ENCODE results near the gene ZFP92.

ZFP92 gene

DNA sequence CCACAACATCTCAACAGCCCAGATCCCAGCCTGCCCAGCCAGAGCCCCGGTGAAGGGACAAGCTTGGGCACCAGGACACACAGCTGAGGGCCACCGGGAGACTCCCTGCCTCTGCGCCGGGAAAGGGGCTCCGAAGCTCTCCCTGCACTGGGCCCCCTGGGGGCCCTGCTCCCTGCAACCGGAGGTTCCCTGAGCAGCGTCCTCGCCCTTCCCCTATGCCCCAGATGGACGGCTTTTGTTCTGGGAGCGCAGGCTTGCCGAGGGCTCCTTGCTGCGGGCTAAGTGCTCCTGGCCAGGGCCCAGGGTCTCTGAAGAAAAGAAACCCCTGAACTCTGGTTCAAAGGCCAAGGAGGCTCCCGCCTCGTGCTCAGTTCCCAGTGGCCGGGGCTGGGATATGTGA is 899 bp upstream of the ZFP92 start:
- no peak for DNase-seq (ENCODE audit: low read depth)
- TF ChIP-seq, protein P1, sequence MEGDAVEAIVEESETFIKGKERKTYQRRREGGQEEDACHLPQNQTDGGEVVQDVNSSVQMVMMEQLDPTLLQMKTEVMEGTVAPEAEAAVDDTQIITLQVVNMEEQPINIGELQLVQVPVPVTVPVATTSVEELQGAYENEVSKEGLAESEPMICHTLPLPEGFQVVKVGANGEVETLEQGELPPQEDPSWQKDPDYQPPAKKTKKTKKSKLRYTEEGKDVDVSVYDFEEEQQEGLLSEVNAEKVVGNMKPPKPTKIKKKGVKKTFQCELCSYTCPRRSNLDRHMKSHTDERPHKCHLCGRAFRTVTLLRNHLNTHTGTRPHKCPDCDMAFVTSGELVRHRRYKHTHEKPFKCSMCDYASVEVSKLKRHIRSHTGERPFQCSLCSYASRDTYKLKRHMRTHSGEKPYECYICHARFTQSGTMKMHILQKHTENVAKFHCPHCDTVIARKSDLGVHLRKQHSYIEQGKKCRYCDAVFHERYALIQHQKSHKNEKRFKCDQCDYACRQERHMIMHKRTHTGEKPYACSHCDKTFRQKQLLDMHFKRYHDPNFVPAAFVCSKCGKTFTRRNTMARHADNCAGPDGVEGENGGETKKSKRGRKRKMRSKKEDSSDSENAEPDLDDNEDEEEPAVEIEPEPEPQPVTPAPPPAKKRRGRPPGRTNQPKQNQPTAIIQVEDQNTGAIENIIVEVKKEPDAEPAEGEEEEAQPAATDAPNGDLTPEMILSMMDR (IDR thresholded peaks at IDR 0.05; ENCODE audit: insufficient read depth, low read depth, low read length, missing control alignments), result no peak
- H3K4me3 ChIP-seq (ENCODE audit: low read depth, low read length), result no peak overlapping the region

DNA sequence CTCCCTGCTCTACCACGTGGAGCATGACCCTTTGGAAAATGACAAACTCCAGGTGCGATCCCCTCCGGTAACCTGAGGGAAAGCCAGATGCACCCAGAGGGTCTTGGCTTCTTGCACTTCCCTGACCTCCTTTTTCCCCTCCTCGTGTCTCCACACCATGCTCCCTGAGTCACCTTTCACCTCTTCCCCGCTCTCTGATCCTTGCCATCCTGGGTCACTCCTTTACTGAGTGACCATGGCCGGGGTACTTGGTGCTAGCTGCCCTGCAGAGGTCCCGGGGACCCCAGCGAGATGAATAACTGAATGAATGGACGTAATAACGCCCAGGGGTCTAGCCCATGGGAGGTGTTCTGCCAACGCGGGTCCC is 401 bp upstream of the ZFP92 start:
- no peak for DNase-seq (ENCODE audit: low read depth)
- TF ChIP-seq, protein P1 (IDR thresholded peaks at IDR 0.05; ENCODE audit: insufficient read depth, low read depth, low read length, missing control alignments), result no peak
- no peak overlapping the region for H3K4me3 ChIP-seq (ENCODE audit: low read depth, low read length)

DNA sequence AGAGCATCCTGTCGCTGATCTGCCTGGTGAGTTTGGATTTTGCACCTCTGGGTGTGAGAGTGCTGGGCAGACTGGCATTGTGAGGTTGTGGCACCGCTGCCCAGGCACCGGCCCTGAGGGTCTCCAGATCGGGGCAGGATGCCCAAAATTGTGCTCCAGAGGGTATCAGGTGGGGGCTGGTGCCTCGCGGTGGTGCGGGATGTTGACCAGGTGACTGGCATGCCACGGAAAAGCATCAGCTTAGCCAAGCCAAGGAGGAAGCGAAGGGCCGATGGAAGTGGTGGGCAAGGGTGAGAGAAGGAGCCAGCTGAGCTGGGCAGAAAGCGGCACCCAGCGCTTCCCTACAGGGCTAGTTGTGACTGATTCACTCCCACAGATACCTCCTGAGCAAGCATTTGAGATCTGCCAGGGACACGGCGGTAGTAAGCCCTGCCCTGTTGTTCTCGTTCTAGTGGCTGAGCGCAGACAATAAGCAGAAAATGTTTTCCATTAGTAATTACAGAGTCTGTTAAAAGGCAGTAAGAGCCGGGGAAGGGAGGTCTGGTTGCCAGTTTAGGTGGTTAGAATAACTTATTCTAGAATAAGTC is 809 bp downstream of the ZFP92 start:
- no peak overlapping the region for H3K4me3 ChIP-seq (ENCODE audit: low read depth, low read length)
- no peak for DNase-seq (ENCODE audit: low read depth)
- TF ChIP-seq, protein P1 (IDR thresholded peaks at IDR 0.05; ENCODE audit: insufficient read depth, low read depth, low read length, missing control alignments), result no peak

DNA sequence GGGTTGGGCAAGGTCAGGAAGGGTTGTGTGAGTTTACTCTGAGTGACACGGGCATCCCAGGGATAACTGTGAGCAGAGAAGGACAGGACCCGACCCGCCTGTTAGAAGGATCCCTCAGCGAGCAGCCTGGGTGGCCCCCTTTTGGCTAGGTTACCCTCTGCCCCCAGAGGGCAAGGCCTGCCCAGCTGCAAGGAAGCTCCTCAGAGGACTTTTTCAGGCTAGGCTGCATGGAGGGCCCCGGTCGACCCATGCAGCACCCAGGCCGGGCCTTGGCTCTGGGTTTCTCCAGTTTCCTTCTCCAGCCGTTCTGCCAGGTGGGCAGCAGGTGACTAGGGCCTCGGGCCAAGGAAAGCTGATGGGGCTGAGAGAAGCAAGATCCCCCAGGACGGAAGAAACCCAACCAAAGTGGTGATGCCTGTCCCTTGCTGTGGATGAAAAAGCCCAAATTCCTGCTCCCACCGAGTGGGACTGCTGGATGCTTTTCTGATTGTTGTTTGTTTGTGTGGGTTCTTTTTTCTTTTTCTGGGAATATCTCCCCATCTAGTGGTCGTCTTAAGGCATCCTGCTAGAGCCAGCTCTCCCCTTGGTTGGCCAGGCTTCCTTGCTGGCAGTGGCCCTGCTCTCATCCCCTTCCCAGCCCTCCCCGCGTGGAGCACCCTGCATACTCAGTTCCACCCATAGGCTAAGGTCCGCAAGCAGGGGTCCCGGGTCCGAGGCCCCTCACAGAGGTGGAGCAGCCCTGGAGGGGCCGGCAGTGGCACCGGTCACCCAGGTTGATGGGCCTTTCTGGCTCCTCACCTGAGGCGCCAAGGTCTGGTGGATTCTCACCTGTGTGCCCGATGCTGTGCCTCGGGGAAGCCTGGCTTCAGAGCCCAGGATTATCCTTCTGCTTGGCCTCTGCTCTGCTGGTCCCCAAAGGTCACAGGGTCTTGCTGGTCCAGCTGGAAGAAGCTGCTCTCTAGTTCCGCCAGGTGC is 1.8 kb downstream of the ZFP92 start:
- TF ChIP-seq, protein P1 (IDR thresholded peaks at IDR 0.05; ENCODE audit: insufficient read depth, low read depth, low read length, missing control alignments), result no peak
- DNase-seq (ENCODE audit: low read depth), result no peak
- no peak overlapping the region for H3K4me3 ChIP-seq (ENCODE audit: low read depth, low read length)

DNA sequence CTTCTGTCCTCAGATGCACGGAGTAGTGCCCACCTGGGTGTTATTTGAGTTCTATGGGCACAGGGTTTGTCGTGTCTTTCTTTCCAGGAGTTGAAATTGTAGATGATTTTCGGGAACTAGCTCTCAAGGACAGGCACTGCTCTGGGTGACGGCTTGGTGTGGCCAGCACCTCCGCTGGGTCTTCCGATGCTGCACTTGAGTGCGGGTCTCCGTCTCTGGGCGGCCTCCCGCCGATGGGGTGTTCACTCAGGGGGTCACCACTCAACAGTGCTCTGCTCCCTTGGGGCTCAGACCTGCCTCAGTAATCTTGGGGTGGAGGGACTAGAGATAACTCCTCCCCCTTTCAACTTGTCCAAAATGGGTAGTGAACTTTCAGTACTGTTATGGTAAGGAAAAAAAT is 2.5 kb downstream of the ZFP92 start:
- H3K4me3 ChIP-seq (ENCODE audit: low read depth, low read length), result no peak overlapping the region
- DNase-seq (ENCODE audit: low read depth), result no peak
- TF ChIP-seq, protein P1 (IDR thresholded peaks at IDR 0.05; ENCODE audit: insufficient read depth, low read depth, low read length, missing control alignments), result no peak

DNA sequence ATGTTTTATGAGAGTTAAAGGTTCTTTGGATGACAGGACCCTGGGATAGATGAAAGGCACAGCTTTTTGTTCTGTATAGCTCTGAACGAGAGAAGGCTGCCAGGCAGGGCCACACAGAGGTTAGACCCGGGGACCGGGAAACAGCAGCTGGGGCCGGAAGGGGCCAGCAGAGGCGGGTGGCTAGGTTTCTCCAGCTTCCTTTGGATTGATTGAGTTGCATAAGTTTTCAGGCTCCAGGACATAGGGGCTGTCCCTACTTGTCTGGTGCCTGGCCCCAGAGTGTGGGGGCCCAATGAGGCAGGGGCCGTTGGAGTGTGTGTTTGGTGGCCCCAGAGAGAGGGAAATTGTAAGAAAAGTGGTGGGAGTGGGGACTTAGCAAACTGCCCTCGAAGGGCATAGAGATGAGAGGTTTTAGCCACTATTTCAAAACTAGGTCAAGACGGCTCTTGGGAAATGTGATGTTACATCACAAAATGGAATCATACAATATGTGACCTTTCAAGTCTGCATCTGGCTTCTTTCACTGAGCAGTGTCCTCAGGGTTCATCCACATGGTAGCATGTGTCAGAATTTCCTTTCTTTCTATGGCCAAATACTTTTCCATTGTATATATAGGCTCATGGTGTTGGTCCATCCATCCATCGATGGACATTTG is 3.7 kb downstream of the ZFP92 start:
- TF ChIP-seq, protein P1 (IDR thresholded peaks at IDR 0.05; ENCODE audit: insufficient read depth, low read depth, low read length, missing control alignments), result no peak

More for the DNA sequence above, 3.7 kb downstream of the ZFP92 start:
- no peak for DNase-seq (ENCODE audit: low read depth)
- no peak overlapping the region for H3K4me3 ChIP-seq (ENCODE audit: low read depth, low read length)

Data from GM12865 (cell line).